Measurements from ENCODE around the gene BIRC7.

The BIRC7 gene

GRCh38 chr20:63285636-63286615, 50.2 kb downstream of the BIRC7 start:
- in situ Hi-C loops (cut with HindIII; ENCODE audit: low sequenced_read_pairs) = no loop called here
- TF ChIP-seq CTCF (IDR thresholded peaks at IDR 0.05; ENCODE audit: low read depth, low read length) = no peak
- DNase-seq (ENCODE audit: low read depth, low spot score) = no peak
- no peak overlapping the region for H3K4me3 ChIP-seq (ENCODE audit: low read depth, low read length)

- no peak for TF ChIP-seq CTCF (IDR thresholded peaks at IDR 0.05; ENCODE audit: low read depth, low read length)
- no peak overlapping the region for H3K4me3 ChIP-seq (ENCODE audit: low read depth, low read length)
- in situ Hi-C loops (cut with HindIII; ENCODE audit: low sequenced_read_pairs) = no loop called here
- no peak for DNase-seq (ENCODE audit: low read depth, low spot score)
Measured at GRCh38 chr20:63286781-63287696, 51.3 kb downstream of the BIRC7 start.

GRCh38 chr20:63287697-63288580, 52.2 kb downstream of the BIRC7 start:
- TF ChIP-seq CTCF (IDR thresholded peaks at IDR 0.05; ENCODE audit: low read depth, low read length) = no peak
- in situ Hi-C loops (cut with HindIII; ENCODE audit: low sequenced_read_pairs) = no loop called here
- no peak for DNase-seq (ENCODE audit: low read depth, low spot score)
- H3K4me3 ChIP-seq (ENCODE audit: low read depth, low read length) = no peak overlapping the region

GRCh38 chr20:63288581-63289251, 53.0 kb downstream of the BIRC7 start:
- no peak overlapping the region for H3K4me3 ChIP-seq (ENCODE audit: low read depth, low read length)
- in situ Hi-C loops (cut with HindIII; ENCODE audit: low sequenced_read_pairs) = no loop called here
- TF ChIP-seq CTCF (IDR thresholded peaks at IDR 0.05; ENCODE audit: low read depth, low read length) = no peak
- DNase-seq (ENCODE audit: low read depth, low spot score) = no peak

- TF ChIP-seq CTCF (IDR thresholded peaks at IDR 0.05; ENCODE audit: low read depth, low read length) = no peak
- no peak overlapping the region for H3K4me3 ChIP-seq (ENCODE audit: low read depth, low read length)
- in situ Hi-C loops (cut with HindIII; ENCODE audit: low sequenced_read_pairs) = no loop called here
- DNase-seq (ENCODE audit: low read depth, low spot score) = no peak
Measured at GRCh38 chr20:63289311-63290135, 53.8 kb downstream of the BIRC7 start.

All from astrocyte of the spinal cord (primary cell).